Transverse colon (tissue), 4 donors: Measurements from ENCODE around the gene FCER2. TPM values are rescaled to one million over a fixed set of nuclear protein-coding genes. Genes with fewer than 3 reads are reported as not detected.

Experiments used
- DNase-seq: peaks from one replicate; pipeline ENCODE4 v3.0.0-alpha.2; 2019
- H3K27ac ChIP-seq, 4 donors: fragments of 200-600 bp; sonication (generic); 2 replicates each; pipeline ENCODE4 v1.5.1; 2016 to 2018; ENCODE audit warnings: inconsistent platforms in 4 of 4
- H3K27me3 ChIP-seq: fragments of 200-600 bp; sonication (generic); 2 replicates; pipeline ENCODE4 v1.5.1; 2017; ENCODE audit warnings: inconsistent platforms
- H3K36me3 ChIP-seq, 4 donors: fragments of 200-600 bp; sonication (generic); 2 replicates each; pipeline ENCODE4 v1.5.1; 2017 to 2019; ENCODE audit warnings: inconsistent platforms in 4 of 4
- H3K4me1 ChIP-seq, 4 donors: fragments of 200-600 bp; sonication (generic); 2 replicates each; pipeline ENCODE4 v1.5.1; 2017 to 2020; ENCODE audit warnings: inconsistent platforms in 4 of 4
- H3K4me3 ChIP-seq, 4 donors: fragments of 200-600 bp; sonication (generic); 1 replicate in 1 of 4; 2 replicates in 3 of 4; pipeline versions ENCODE4 v1.5.1 to v1.6.1; 2017 to 2019; ENCODE audit warnings: inconsistent platforms in 4 of 4
- H3K9me3 ChIP-seq, 2 donors: fragments of 200-600 bp; sonication (generic); 2 replicates each; pipeline ENCODE4 v1.5.1; 2017 to 2019; ENCODE audit warnings: inconsistent platforms in 2 of 2
- CTCF ChIP-seq, 5 experiments: fragments of 200-600 bp in 3 of 5; fragments of 450-650 bp in 2 of 5; sonication (generic) in 3 of 5; IDR thresholded peaks; 1 replicate in 2 of 5; 2 replicates in 3 of 5; pipeline ENCODE4 v1.5.1; 2016 to 2017; ENCODE audit warnings: antibody characterized with exemption in 5 of 5, inconsistent platforms in 3 of 5, mild to moderate bottlenecking in 2 of 5, moderate library complexity in 1 of 5
- EP300 ChIP-seq: sonication (generic); formaldehyde crosslinking; IDR thresholded peaks from one replicate; pipeline ENCODE4 v1.6.1; 2017; ENCODE audit warnings: antibody characterized with exemption, low read depth
- POLR2A ChIP-seq: fragments of 450-650 bp; IDR thresholded peaks from one replicate; pipeline ENCODE4 v1.6.1; 2016; ENCODE audit warnings: antibody characterized with exemption, mild to moderate bottlenecking, moderate library complexity
- POLR2AphosphoS5 ChIP-seq, 3 donors: sonication (generic); formaldehyde crosslinking; IDR thresholded peaks; one replicate each; pipeline ENCODE4 v1.6.1; 2016; ENCODE audit warnings: antibody characterized with exemption in 3 of 3
- WGBS, 2 donors: methylation state at CpG; one replicate each; pipeline ENCODE4 v1.1.5; 2018; ENCODE audit warnings: low coverage in 1 of 2; 5-methylcytosine and 5-hydroxymethylcytosine counted together
- in situ Hi-C, 4 donors: fragments of 200-750 bp; cut with MboI; loops; one replicate each; pipeline versions ENCODE4 v1.15.0 to v1.15.1; 2017; ENCODE audit warnings: low sequenced_read_pairs in 3 of 4, low pct_ligation_motif_present in 1 of 4, low pct_unique_long_range_greater_than_20kb in 1 of 4
- intact Hi-C: fragments of 100-400 bp; cut with DNase I; formaldehyde crosslinking; loops from one replicate; pipeline ENCODE4 v1.15.1; 2023; ENCODE audit warnings: low total_unique reads
- total RNA-seq, 4 donors: library from RNA; depleted of rRNA; stranded (reverse); fragments of >200 nt; gene quantifications; one replicate each; pipeline ENCODE4 v1.1.0, GENCODE V29; 2016

The FCER2 gene
- total RNA-seq, 4 donors from 2014 or later = 0.27 to 10.1 (median 4.3) TPM; not detected in 1

DNA sequence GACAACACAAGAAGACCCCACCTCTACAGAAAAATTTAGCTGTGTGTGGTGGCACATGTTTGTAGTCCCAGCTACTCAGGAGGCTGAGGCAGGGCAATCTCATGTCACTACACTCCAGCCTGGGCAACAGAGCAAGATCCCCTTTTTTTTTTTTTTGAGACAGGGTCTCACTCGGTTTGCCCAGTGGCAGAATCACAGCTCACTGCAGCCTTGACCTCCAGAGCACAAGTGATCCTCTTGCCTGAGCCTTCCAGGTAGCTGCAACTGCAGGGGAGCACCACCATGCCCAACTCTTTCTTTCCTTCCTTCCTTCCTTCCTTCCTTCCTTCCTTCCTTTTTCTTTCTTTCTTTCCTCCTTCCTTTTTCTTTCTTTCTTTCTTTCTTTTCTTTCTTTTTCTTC, 34.2 kb upstream of the FCER2 start:
- in situ Hi-C loops (no loop called here), intact Hi-C loops (no loop called here)
- TF ChIP-seq EP300 (no peak), POLR2AphosphoS5 (IDR thresholded peaks at IDR 0.05) (no peak), CTCF (IDR thresholded peaks at IDR 0.05) (no peak), POLR2A (no peak)
- 20 to 41% methylated on average over 1 of the region's 1 CpG for WGBS, 2 donors
- no peak for DNase-seq
- Histone ChIP-seq H3K27ac (no peak overlapping the region), H3K4me1 (no peaks in the 10 kb centered on the region), H3K9me3 (no peaks in the 10 kb centered on the region), H3K4me3 (no peak overlapping the region), H3K36me3 (no peaks in the 10 kb centered on the region), H3K27me3 (peaks cover 15% of the 10 kb centered on the region)

- Histone ChIP-seq H3K27me3 (peaks cover 31% of the 10 kb centered on the region), H3K4me1 (peaks cover 0 to 7% (median 0%) of the 10 kb centered on the region in 4 donors), H3K9me3 (no peaks in the 10 kb centered on the region), H3K36me3 (no peaks in the 10 kb centered on the region), H3K27ac (no peak overlapping the region), H3K4me3 (no peak overlapping the region)
- 51 to 79% methylated on average over 2 to 12 of the region's 12 CpGs for WGBS, 2 donors
- TF ChIP-seq EP300 (no peak), POLR2AphosphoS5 (IDR thresholded peaks at IDR 0.05) (no peak)
- no peak for DNase-seq
- in situ Hi-C loops = no loop called here
- intact Hi-C loops = no loop called here
Measured at GRCh38 chr19:7734220-7735203, 32.6 kb upstream of the FCER2 start.

GRCh38 chr19:7733376-7733775, 31.4 kb upstream of the FCER2 start:
- Histone ChIP-seq H3K36me3 (no peaks in the 10 kb centered on the region), H3K9me3 (no peaks in the 10 kb centered on the region), H3K4me3 (no peak overlapping the region), H3K27me3 (peaks cover 43% of the 10 kb centered on the region), H3K27ac (no peak overlapping the region), H3K4me1 (peaks cover 0 to 7% (median 0%) of the 10 kb centered on the region in 4 donors)
- DNase-seq = no peak
- in situ Hi-C loops = no loop called here
- WGBS, 2 donors = 29 to 65% methylated on average over 1 to 6 of the region's 6 CpGs
- TF ChIP-seq CTCF (IDR thresholded peaks at IDR 0.05) (no peak), EP300 (no peak), POLR2A (no peak), POLR2AphosphoS5 (IDR thresholded peaks at IDR 0.05) (no peak)
- intact Hi-C loops = no loop called here

DNA sequence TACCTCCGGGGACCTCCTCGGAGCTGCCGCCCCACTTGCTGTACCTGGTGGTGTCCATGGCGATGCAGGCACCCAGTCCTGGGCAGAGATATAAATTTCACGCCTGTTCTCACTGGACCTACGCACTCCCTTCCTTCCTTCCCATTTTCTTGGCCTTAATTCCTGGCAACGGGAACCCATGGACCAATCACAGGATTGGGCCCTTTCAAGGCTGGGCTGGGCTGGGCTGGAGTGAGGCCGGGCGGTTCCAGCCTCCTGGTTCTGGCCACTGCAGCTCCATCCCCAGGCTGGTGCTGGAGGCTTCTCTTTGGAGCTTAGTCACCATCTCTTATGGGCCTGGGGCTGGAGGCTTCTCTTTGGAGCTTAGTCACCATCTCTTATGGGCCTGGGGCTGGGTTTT, 30.1 kb upstream of the FCER2 start, which contains the start of gene CLEC4G:
Gene CLEC4G, minus strand, starts transcription at position 66 of the 400 bp plus-strand sequence. Its CDS starts 8 bp downstream, at position 58.
- H3K27me3 ChIP-seq = peaks cover 54% of the 10 kb centered on the region
- WGBS, 2 donors = 56% methylated on average over 9 of the region's 9 CpGs; no CpG with 5 or more reads in 1 of the 2 donors
- no peak within 1 kb of the TSS for H3K27ac ChIP-seq
- DNase-seq = no peak
- H3K4me1 ChIP-seq = peaks cover 0 to 7% (median 0%) of the 10 kb centered on the region in 4 donors
- TF ChIP-seq POLR2A (no peak), CTCF (IDR thresholded peaks at IDR 0.05) (no peak), POLR2AphosphoS5 (IDR thresholded peaks at IDR 0.05) (no peak), EP300 (no peak)
- in situ Hi-C loops (no loop called here), intact Hi-C loops (no loop called here)
- H3K4me3 ChIP-seq = no peak within 1 kb of the TSS
- no peaks in the 10 kb centered on the region for H3K36me3 ChIP-seq
- H3K9me3 ChIP-seq = no peaks in the 10 kb centered on the region
